PC-3 (cell line): ENCODE data around the gene DLG5. TPM values are rescaled to one million over a fixed set of nuclear protein-coding genes. Genes with fewer than 3 reads are reported as not detected.
A peak's percentile ranks its signal among the peaks of the same experiment; 100 is the strongest.

Experiments
- ATAC-seq: fragments of 200-7000 bp; cut with Tn5 transposase; 2 replicates; pipeline ENCODE4 v1.9.1; 2020; ENCODE audit warnings: mild to moderate bottlenecking, moderate library complexity
- BruUV-seq: library from RNA; stranded (reverse); fragments of 400-500 nt; replicated peaks from 2 replicates; lab custom pipeline; 2021; lab: Mats Ljungman, UMichigan
- CTCF ChIA-PET: fragments of 300-600 bp; sonication (Branson Sonifier 250); formaldehyde crosslinking; loops from one replicate; lab custom pipeline; 2022; ENCODE audit warnings: antibody characterized with exemption; lab: Charles Lee
- POLR2A ChIA-PET: fragments of 300-600 bp; sonication (Branson Sonifier 250); formaldehyde crosslinking; loops from one replicate; lab custom pipeline; 2022; ENCODE audit warnings: antibody characterized with exemption; ENCODE audit not compliant: unreplicated experiment; lab: Charles Lee
- DNase-seq: peaks from one replicate; pipeline ENCODE4 v3.0.0-alpha.2; 2015
- H2AFZ ChIP-seq: fragments of 300-600 bp; sonication (generic); 2 replicates; pipeline ENCODE4 v1.6.0; 2016; ENCODE audit warnings: antibody characterized with exemption, low read length
- H3F3A ChIP-seq: fragments of 300-600 bp; sonication (generic); one replicate; pipeline ENCODE4 v1.6.0; 2017; ENCODE audit warnings: antibody characterized with exemption, low read length, control low read depth, mild to moderate bottlenecking; ENCODE audit not compliant: unreplicated experiment
- H3K27ac ChIP-seq: fragments of 300-600 bp; sonication (generic); 2 replicates; pipeline ENCODE4 v1.5.1; 2016; ENCODE audit warnings: mild to moderate bottlenecking, low read length
- H3K27me3 ChIP-seq: fragments of 300-600 bp; sonication (generic); 2 replicates; pipeline ENCODE4 v1.6.1; 2016; ENCODE audit warnings: low read length, mixed read lengths
- H3K36me3 ChIP-seq: fragments of 300-600 bp; sonication (generic); 2 replicates; pipeline ENCODE4 v1.6.1; 2016; ENCODE audit warnings: low read depth, mixed run types, low read length, mixed read lengths
- H3K4me1 ChIP-seq: fragments of 300-600 bp; sonication (generic); 2 replicates; pipeline ENCODE4 v1.5.1; 2016; ENCODE audit warnings: low read length; ENCODE audit not compliant: insufficient read depth
- H3K4me2 ChIP-seq: fragments of 300-600 bp; sonication (generic); 2 replicates; pipeline ENCODE4 v1.6.0; 2016; ENCODE audit warnings: low read length
- H3K4me3 ChIP-seq: fragments of 300-600 bp; sonication (generic); 2 replicates; pipeline ENCODE4 v1.5.1; 2016; ENCODE audit warnings: mild to moderate bottlenecking, low read length, mixed read lengths
- H3K79me2 ChIP-seq: fragments of 300-600 bp; sonication (generic); 2 replicates; pipeline ENCODE4 v1.6.1; 2017; ENCODE audit warnings: low read length, mixed read lengths
- H3K9ac ChIP-seq: fragments of 300-600 bp; sonication (generic); 2 replicates; pipeline ENCODE4 v1.6.0; 2016; ENCODE audit warnings: mild to moderate bottlenecking, low read length
- H3K9me2 ChIP-seq: fragments of 300-600 bp; sonication (generic); replicated peaks from 2 replicates; pipeline ENCODE4 v1.6.1; 2016; ENCODE audit warnings: mixed run types, low read length, mixed read lengths
- H3K9me3 ChIP-seq: fragments of 300-600 bp; sonication (generic); 2 replicates; pipeline ENCODE4 v1.6.1; 2016; ENCODE audit warnings: low read length, mixed read lengths
- H4K20me1 ChIP-seq: fragments of 300-600 bp; sonication (generic); 2 replicates; pipeline ENCODE4 v1.6.1; 2016; ENCODE audit warnings: low read length, mixed read lengths
- EZH2 ChIP-seq: fragments of 300-600 bp; sonication (generic); IDR thresholded peaks from one replicate; pipeline ENCODE4 v1.6.1; 2017; ENCODE audit warnings: antibody characterized with exemption, mild to moderate bottlenecking, low read length; ENCODE audit not compliant: unreplicated experiment
- EZH2phosphoT487 ChIP-seq: fragments of 300-600 bp; sonication (generic); IDR thresholded peaks from 2 replicates; pipeline ENCODE4 v1.6.1; 2018; ENCODE audit warnings: mild to moderate bottlenecking, antibody characterized with exemption, low read length, borderline replicate concordance
- intact Hi-C: fragments of 100-400 bp; cut with micrococcal nuclease; formaldehyde crosslinking; loops from 2 replicates; pipeline ENCODE4 v1.9.0; 2023
- total RNA-seq: library from RNA; depleted of rRNA; stranded (reverse); fragments of >200 nt; gene quantifications from 2 replicates; pipeline ENCODE4 v1.2.3, GENCODE V29; 2014
- TF ChIP-seq, protein P1 (sequence below): fragments of 300-600 bp; sonication (generic); conservative IDR thresholded peaks from 2 replicates; pipeline ENCODE4 v1.5.1; 2017; ENCODE audit warnings: antibody characterized with exemption, low read depth, mild to moderate bottlenecking, low read length

Gene DLG5
- total RNA-seq, 1 experiment from 2014 or later = 118 TPM

- H3K4me3 ChIP-seq = no peak overlapping the region
- POLR2A ChIA-PET = no interaction called here
- DNase-seq (peak; percentile 98), ATAC-seq (peak; percentile 97)
- H3K27me3 ChIP-seq = no peaks in the 10 kb centered on the region
- peak overlapping the region; percentile 35 for H3K4me2 ChIP-seq
- no peak overlapping the region for H3K9ac ChIP-seq
- no peaks in the 10 kb centered on the region for H3K9me3 ChIP-seq
- H3K9me2 ChIP-seq = no peaks in the 10 kb centered on the region
- H4K20me1 ChIP-seq = no peaks in the 10 kb centered on the region
- intact Hi-C loops = loop anchor here (1.0 to 5.0 kb wide), 5 partner anchors 37 to 590 kb away; no protein-coding TSS in a partner anchor
- no TSS peak for BruUV-seq
- TF ChIP-seq, protein P1, sequence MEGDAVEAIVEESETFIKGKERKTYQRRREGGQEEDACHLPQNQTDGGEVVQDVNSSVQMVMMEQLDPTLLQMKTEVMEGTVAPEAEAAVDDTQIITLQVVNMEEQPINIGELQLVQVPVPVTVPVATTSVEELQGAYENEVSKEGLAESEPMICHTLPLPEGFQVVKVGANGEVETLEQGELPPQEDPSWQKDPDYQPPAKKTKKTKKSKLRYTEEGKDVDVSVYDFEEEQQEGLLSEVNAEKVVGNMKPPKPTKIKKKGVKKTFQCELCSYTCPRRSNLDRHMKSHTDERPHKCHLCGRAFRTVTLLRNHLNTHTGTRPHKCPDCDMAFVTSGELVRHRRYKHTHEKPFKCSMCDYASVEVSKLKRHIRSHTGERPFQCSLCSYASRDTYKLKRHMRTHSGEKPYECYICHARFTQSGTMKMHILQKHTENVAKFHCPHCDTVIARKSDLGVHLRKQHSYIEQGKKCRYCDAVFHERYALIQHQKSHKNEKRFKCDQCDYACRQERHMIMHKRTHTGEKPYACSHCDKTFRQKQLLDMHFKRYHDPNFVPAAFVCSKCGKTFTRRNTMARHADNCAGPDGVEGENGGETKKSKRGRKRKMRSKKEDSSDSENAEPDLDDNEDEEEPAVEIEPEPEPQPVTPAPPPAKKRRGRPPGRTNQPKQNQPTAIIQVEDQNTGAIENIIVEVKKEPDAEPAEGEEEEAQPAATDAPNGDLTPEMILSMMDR = peak; percentile 100
- TF ChIP-seq EZH2phosphoT487 = no peak
- H3K36me3 ChIP-seq = no peaks in the 10 kb centered on the region
- H3F3A ChIP-seq = no peaks in the 10 kb centered on the region
- H3K27ac ChIP-seq = no peak overlapping the region
- H3K79me2 ChIP-seq = no peaks in the 10 kb centered on the region
- H3K4me1 ChIP-seq = peaks cover 3% of the 10 kb centered on the region; the same call in 1 of the 2 replicates
- CTCF ChIA-PET = interaction anchor here (0.5 to 1.7 kb wide), 24 partner anchors 19 to 596 kb away, joined by 3 to 30 read pairs (median 4); no protein-coding TSS in a partner anchor
- peak overlapping the region; percentile 37 for H2AFZ ChIP-seq
These were observed 170.0 kb downstream of the DLG5 start for GRCh38 chr10:77756319-77757232.

GRCh38 chr10:77746047-77746707, 180.4 kb downstream of the DLG5 start:
- DNase-seq (peak; percentile 74), ATAC-seq (peak; percentile 86)
- Histone ChIP-seq H3K36me3 (no peaks in the 10 kb centered on the region), H3K27ac (no peak overlapping the region), H4K20me1 (no peaks in the 10 kb centered on the region), H3K9ac (no peak overlapping the region), H3F3A (no peaks in the 10 kb centered on the region), H3K4me2 (no peak overlapping the region), H3K4me3 (no peak overlapping the region), H3K9me3 (no peaks in the 10 kb centered on the region), H3K79me2 (no peaks in the 10 kb centered on the region), H3K4me1 (no peaks in the 10 kb centered on the region), H3K27me3 (no peaks in the 10 kb centered on the region), H2AFZ (no peak overlapping the region), H3K9me2 (no peaks in the 10 kb centered on the region)
- intact Hi-C loops = no loop called here
- no peak for TF ChIP-seq EZH2
- TF ChIP-seq, protein P1 = no peak
- no peak for TF ChIP-seq EZH2phosphoT487
- POLR2A ChIA-PET = interaction anchor here (0.6 kb wide), 1 partner anchor 26 kb away, joined by 5 read pairs; no protein-coding TSS in a partner anchor
- BruUV-seq = no TSS peak
- CTCF ChIA-PET = interaction anchor here (0.5 to 1.0 kb wide), 3 partner anchors 23 to 35 kb away, joined by 3 to 5 read pairs (median 3); no protein-coding TSS in a partner anchor
